MM.1S (cell line): Measurements from ENCODE around the gene CASP2.

ENCODE experiments used
- DNase-seq: peaks from one replicate; pipeline ENCODE4 v3.0.0-alpha.2; 2015
- H2AFZ ChIP-seq: fragments of 300-600 bp; sonication (generic); 2 replicates; pipeline ENCODE4 v1.6.0; 2016; ENCODE audit warnings: antibody characterized with exemption, low read length
- H3F3A ChIP-seq: fragments of 300-600 bp; sonication (generic); 2 replicates; pipeline ENCODE4 v1.6.1; 2016; ENCODE audit warnings: mild to moderate bottlenecking, antibody characterized with exemption, low read length, moderate library complexity, mixed read lengths; ENCODE audit not compliant: insufficient read depth
- H3K27ac ChIP-seq: fragments of 300-600 bp; sonication (generic); 2 replicates; pipeline ENCODE4 v1.5.1; 2016; ENCODE audit warnings: mild to moderate bottlenecking, low read length
- H3K27me3 ChIP-seq: fragments of 300-600 bp; sonication (generic); replicated peaks from 2 replicates; pipeline ENCODE4 v1.6.0; 2016; ENCODE audit warnings: low read length; ENCODE audit not compliant: insufficient read depth
- H3K36me3 ChIP-seq: fragments of 300-600 bp; sonication (generic); replicated peaks from 2 replicates; pipeline ENCODE4 v1.6.1; 2016; ENCODE audit warnings: mild to moderate bottlenecking, low read length, mixed read lengths; ENCODE audit not compliant: insufficient read depth
- H3K4me1 ChIP-seq: fragments of 300-600 bp; sonication (generic); 2 replicates; pipeline ENCODE4 v1.6.1; 2016; ENCODE audit warnings: low read length, mixed read lengths
- H3K4me2 ChIP-seq: fragments of 300-600 bp; sonication (generic); 2 replicates; pipeline ENCODE4 v1.6.0; 2016; ENCODE audit warnings: low read depth, low read length
- H3K4me3 ChIP-seq: fragments of 300-600 bp; sonication (generic); 2 replicates; pipeline ENCODE4 v1.5.1; 2016; ENCODE audit warnings: low read length, mixed read lengths
- H3K79me2 ChIP-seq: fragments of 300-600 bp; sonication (generic); 2 replicates; pipeline ENCODE4 v1.6.1; 2016; ENCODE audit warnings: mixed run types, low read length, mixed read lengths
- H3K9ac ChIP-seq: fragments of 300-600 bp; sonication (generic); 2 replicates; pipeline ENCODE4 v1.6.1; 2016; ENCODE audit warnings: low read length, mixed read lengths
- H3K9me2 ChIP-seq: fragments of 300-600 bp; sonication (generic); replicated peaks from 2 replicates; pipeline ENCODE4 v1.6.1; 2016; ENCODE audit warnings: mild to moderate bottlenecking, low read length, mixed read lengths; ENCODE audit not compliant: insufficient read depth
- H3K9me3 ChIP-seq: fragments of 300-600 bp; sonication (generic); replicated peaks from 2 replicates; pipeline ENCODE4 v1.6.1; 2016; ENCODE audit warnings: mild to moderate bottlenecking, low read length, mixed read lengths; ENCODE audit not compliant: insufficient read depth
- H4K20me1 ChIP-seq: fragments of 300-600 bp; sonication (generic); 2 replicates; pipeline ENCODE4 v1.6.1; 2016; ENCODE audit warnings: mild to moderate bottlenecking, low read length, moderate library complexity, mixed read lengths; ENCODE audit not compliant: insufficient read depth
- CTCF ChIP-seq: fragments of 300-600 bp; sonication (generic); IDR thresholded peaks from 2 replicates; pipeline ENCODE4 v1.5.1; 2016; ENCODE audit warnings: antibody characterized with exemption, low read length, mixed read lengths
- EZH2 ChIP-seq: fragments of 300-600 bp; sonication (generic); optimal IDR thresholded peaks from 2 replicates; pipeline ENCODE3; 2017; ENCODE audit warnings: low read depth, mild to moderate bottlenecking, antibody characterized with exemption, low read length, mixed read lengths
- EZH2phosphoT487 ChIP-seq: fragments of 300-600 bp; sonication (generic); IDR thresholded peaks from 2 replicates; pipeline ENCODE4 v1.6.1; 2018; ENCODE audit warnings: antibody characterized with exemption, low read length

Gene CASP2

DNA sequence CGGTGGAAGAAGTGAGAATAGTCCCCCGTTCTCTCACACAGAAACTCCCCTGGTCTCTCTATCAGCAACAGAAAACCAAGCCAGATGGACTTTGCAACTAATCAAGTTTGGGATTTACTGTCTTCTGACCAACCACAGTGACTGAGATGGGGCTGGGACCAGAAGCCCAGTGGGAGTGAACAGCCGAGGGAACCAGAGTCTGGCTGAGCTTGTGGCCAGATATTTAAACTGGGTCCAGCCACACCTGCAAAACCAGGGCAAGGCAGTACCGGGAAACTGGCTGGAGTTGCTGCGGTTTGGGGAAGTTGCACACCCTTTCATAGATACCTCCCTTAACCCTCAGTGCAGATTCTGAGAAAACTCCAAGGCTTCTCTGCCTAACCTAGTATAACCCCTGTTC lies 18.9 kb upstream of the CASP2 start:
- Histone ChIP-seq H3K4me3 (no peak overlapping the region), H4K20me1 (no peaks in the 10 kb centered on the region), H3K9me3 (no peaks in the 10 kb centered on the region), H3K36me3 (0 out of 2 replicates have a peak, but pooled peaks cover 5% of the 10 kb centered on the region), H2AFZ (no peak overlapping the region), H3K4me2 (no peak overlapping the region), H3F3A (0 out of 2 replicates have a peak, but pooled peaks cover 3% of the 10 kb centered on the region), H3K9me2 (no peaks in the 10 kb centered on the region), H3K27me3 (no peaks in the 10 kb centered on the region), H3K9ac (no peak overlapping the region), H3K79me2 (peaks cover 11% of the 10 kb centered on the region), H3K27ac (no peak overlapping the region), H3K4me1 (no peaks in the 10 kb centered on the region)
- no peak for TF ChIP-seq EZH2
- no peak for TF ChIP-seq EZH2phosphoT487
- no peak for TF ChIP-seq CTCF
- no peak for DNase-seq

DNA sequence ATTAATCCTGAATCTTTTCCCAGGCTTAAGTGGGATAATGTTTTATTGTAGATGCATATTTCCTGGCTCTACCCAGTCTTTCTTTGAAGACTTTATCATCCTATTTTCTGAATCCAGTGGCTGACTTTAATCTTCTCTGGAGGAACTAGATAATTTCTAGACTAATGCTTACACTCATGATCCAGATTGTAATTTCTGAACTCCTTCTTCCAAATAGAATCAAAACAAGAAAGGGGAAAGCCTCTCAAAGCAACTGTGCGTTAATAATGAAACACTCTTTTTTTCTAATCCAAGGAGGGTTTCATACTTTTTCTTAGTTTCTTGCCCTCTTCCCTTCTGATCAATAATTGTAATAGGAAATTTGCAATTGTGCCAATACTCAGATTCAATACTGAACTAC lies 16.9 kb upstream of the CASP2 start:
- Histone ChIP-seq H3K79me2 (no peaks in the 10 kb centered on the region), H3K9me3 (no peaks in the 10 kb centered on the region), H3K4me2 (no peak overlapping the region), H3K36me3 (0 out of 2 replicates have a peak, but pooled peaks cover 5% of the 10 kb centered on the region), H2AFZ (no peak overlapping the region), H4K20me1 (no peaks in the 10 kb centered on the region), H3K9me2 (no peaks in the 10 kb centered on the region), H3F3A (0 out of 2 replicates have a peak, but pooled peaks cover 3% of the 10 kb centered on the region), H3K9ac (no peak overlapping the region), H3K4me3 (no peak overlapping the region), H3K27me3 (no peaks in the 10 kb centered on the region), H3K4me1 (no peaks in the 10 kb centered on the region), H3K27ac (no peak overlapping the region)
- TF ChIP-seq EZH2phosphoT487: no peak
- no peak for DNase-seq

- Histone ChIP-seq H2AFZ (no peak overlapping the region), H3K4me3 (no peak overlapping the region), H3F3A (0 out of 2 replicates have a peak, but pooled peaks cover 3% of the 10 kb centered on the region), H3K36me3 (no peaks in the 10 kb centered on the region), H4K20me1 (no peaks in the 10 kb centered on the region), H3K27me3 (no peaks in the 10 kb centered on the region), H3K9ac (no peak overlapping the region), H3K4me1 (no peaks in the 10 kb centered on the region), H3K9me2 (no peaks in the 10 kb centered on the region), H3K27ac (no peak overlapping the region), H3K4me2 (no peak overlapping the region), H3K9me3 (no peaks in the 10 kb centered on the region), H3K79me2 (no peaks in the 10 kb centered on the region)
- no peak for DNase-seq
- TF ChIP-seq EZH2phosphoT487 (no peak), EZH2 (no peak), CTCF (no peak)
These were observed 15.3 kb upstream of the CASP2 start for GRCh38 chr7:143272871-143273270.

GRCh38 chr7:143279186-143280098 lies 8.7 kb upstream of the CASP2 start:
- H3K27ac ChIP-seq: no peak overlapping the region

More at GRCh38 chr7:143279186-143280098, 8.7 kb upstream of the CASP2 start:
- no peaks in the 10 kb centered on the region for H3F3A ChIP-seq
- no peaks in the 10 kb centered on the region for H3K79me2 ChIP-seq
- no peaks in the 10 kb centered on the region for H4K20me1 ChIP-seq
- peak overlapping the region; percentile 13; the same call in 1 of the 2 replicates for H2AFZ ChIP-seq
- no peak for TF ChIP-seq CTCF
- TF ChIP-seq EZH2: no peak
- no peak overlapping the region for H3K4me3 ChIP-seq
- no peaks in the 10 kb centered on the region for H3K36me3 ChIP-seq
- H3K4me2 ChIP-seq: peak overlapping the region; percentile 9
- H3K9ac ChIP-seq: no peak overlapping the region
- no peaks in the 10 kb centered on the region for H3K27me3 ChIP-seq
- no peaks in the 10 kb centered on the region for H3K9me2 ChIP-seq
- H3K4me1 ChIP-seq: no peaks in the 10 kb centered on the region
- no peak for DNase-seq
- no peaks in the 10 kb centered on the region for H3K9me3 ChIP-seq
